A549 (cell line): ENCODE measurements around the gene TAF4B.

Experiments used
- CHD4 ChIP-seq: fragments of 200-600 bp; sonication (generic); IDR thresholded peaks from 2 replicates; pipeline ENCODE4 v1.6.1; 2016; ENCODE audit warnings: antibody characterized with exemption, mild to moderate bottlenecking, borderline replicate concordance
- HDAC2 ChIP-seq: fragments of 200-600 bp; sonication (generic); IDR thresholded peaks from 2 replicates; pipeline ENCODE4 v1.6.1; 2016
- PBX3 ChIP-seq: IDR thresholded peaks from 2 replicates; pipeline ENCODE4 v1.6.1; 2012
- POLR2A ChIP-seq: IDR thresholded peaks from 2 replicates; pipeline ENCODE4 v1.6.1; 2012; ENCODE audit warnings: mild to moderate bottlenecking, low read length
- POLR2AphosphoS2 ChIP-seq: conservative IDR thresholded peaks from 2 replicates; pipeline ENCODE4 v1.6.1; 2012; ENCODE audit warnings: low read length, improper control_type of control experiment, inconsistent platforms
- RCOR1 ChIP-seq: fragments of 150-350 bp; IDR thresholded peaks from 2 replicates; pipeline ENCODE4 v1.6.1; 2014; ENCODE audit warnings: antibody characterized with exemption, low read length, low read depth

GRCh38 chr18:26210147-26210546 is 16.1 kb upstream of the TAF4B start:
- TF ChIP-seq HDAC2, result no peak
- no peak for TF ChIP-seq POLR2AphosphoS2
- no peak for TF ChIP-seq POLR2A
- TF ChIP-seq RCOR1, result no peak
- TF ChIP-seq CHD4, result no peak
- TF ChIP-seq PBX3, result no peak
